HTR-8/SVneo (cell line): ENCODE data around the gene NKX2-4.
A peak's percentile ranks its signal among the peaks of the same experiment; 100 is the strongest.
"Not testable (repeated sequence)": the region's sequence is repeated elsewhere in the genome, so short reads cannot be mapped to it uniquely, and the experiment has no call there.

ENCODE experiments used
- DNase-seq: peaks from one replicate; pipeline ENCODE4 v3.0.0; 2011; ENCODE audit warnings: low spot score, mixed read lengths; ENCODE audit not compliant: insufficient read length
- FAIRE-seq: peaks from 2 replicates; lab custom pipeline; 2011; peaks lifted over from hg19 to GRCh38; lab: Jason Lieb, UNC

NKX2-4 gene

GRCh38 chr20:21366273-21366672 lies 31.1 kb downstream of the NKX2-4 start:
- FAIRE-seq: not testable (repeated sequence)

GRCh38 chr20:21365771-21366170 lies 31.6 kb downstream of the NKX2-4 start:
- no peak for FAIRE-seq
- no peak for DNase-seq

More at GRCh38 chr20:21366273-21366672, 31.1 kb downstream of the NKX2-4 start:
- not testable (repeated sequence) for DNase-seq

- FAIRE-seq (no peak), DNase-seq (no peak)
These were observed 32.9 kb downstream of the NKX2-4 start for GRCh38 chr20:21364413-21364812.

- FAIRE-seq: no peak
- no peak for DNase-seq
These were observed 36.1 kb downstream of the NKX2-4 start for GRCh38 chr20:21361266-21361665.

GRCh38 chr20:21360705-21361104 lies 36.6 kb downstream of the NKX2-4 start:
- no peak for FAIRE-seq

GRCh38 chr20:21358737-21359136 lies 38.6 kb downstream of the NKX2-4 start:
- no peak for DNase-seq
- FAIRE-seq: no peak

More at GRCh38 chr20:21360705-21361104, 36.6 kb downstream of the NKX2-4 start:
- DNase-seq: no peak

- no peak for FAIRE-seq
These were observed 39.5 kb downstream of the NKX2-4 start for GRCh38 chr20:21357844-21358243.

GRCh38 chr20:21356386-21356785 lies 40.9 kb downstream of the NKX2-4 start:
- DNase-seq: no peak
- FAIRE-seq: no peak

More at GRCh38 chr20:21357844-21358243, 39.5 kb downstream of the NKX2-4 start:
- no peak for DNase-seq

- FAIRE-seq (no peak), DNase-seq (no peak)
These were observed 41.3 kb downstream of the NKX2-4 start for GRCh38 chr20:21355981-21356380.

DNA sequence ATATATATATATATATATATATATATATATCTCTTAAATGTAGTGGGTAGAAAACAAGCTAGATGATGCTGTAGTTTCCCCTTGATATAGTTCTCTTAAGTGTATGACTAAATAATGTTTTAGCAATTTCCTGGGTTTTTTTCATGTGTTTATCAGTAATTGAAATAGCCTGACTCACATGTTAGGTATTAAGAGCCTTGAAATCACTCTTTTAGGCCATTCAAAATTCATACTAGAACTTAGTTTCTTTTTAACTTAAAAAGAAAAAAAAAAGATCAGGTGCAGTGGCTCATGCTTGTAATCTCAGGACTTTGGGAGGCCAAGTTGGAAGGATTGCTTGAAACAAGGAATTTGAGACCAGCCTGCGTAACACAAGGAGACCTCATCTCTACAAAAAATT lies 44.1 kb downstream of the NKX2-4 start:
- no peak for DNase-seq
- FAIRE-seq: no peak

DNA sequence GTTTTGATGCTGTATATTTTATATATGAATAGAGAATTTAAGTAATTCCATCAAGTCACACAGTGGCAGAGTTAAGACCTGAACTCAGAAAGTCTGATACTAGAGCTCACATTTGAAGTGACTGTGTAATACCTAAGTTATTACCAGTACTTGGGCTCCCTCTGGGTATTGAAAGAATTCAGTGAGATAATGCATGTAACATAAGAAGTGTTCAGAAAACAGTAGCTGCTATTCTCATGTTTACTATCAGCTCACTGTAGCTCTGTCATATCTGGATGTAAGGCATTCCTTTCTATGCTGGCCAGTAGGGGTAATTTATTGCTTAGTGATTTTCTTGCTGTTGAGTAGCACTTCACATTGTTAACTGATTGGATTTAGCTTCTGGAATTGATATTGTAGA lies 44.6 kb downstream of the NKX2-4 start:
- peak; percentile 10 for DNase-seq
- no peak for FAIRE-seq
